Heart left ventricle (tissue), 16 donors: Measurements from ENCODE around the gene HGFAC. TPM values are rescaled to one million over a fixed set of nuclear protein-coding genes. Genes with fewer than 3 reads are reported as not detected.

Experiments
- ATAC-seq, 4 donors: fragments of 200-7000 bp; cut with Tn5 transposase; one replicate each; pipeline ENCODE4 v1.9.1; 2020 to 2022; ENCODE audit warnings: moderate library complexity in 4 of 4, mild to moderate bottlenecking in 3 of 4, moderate number of reproducible peaks in 1 of 4
- DNase-seq, 5 donors: peaks; one replicate each; pipeline ENCODE4 v3.0.0-alpha.2; 2020
- H3K27ac ChIP-seq, 12 donors: fragments of 200-600 bp; sonication (generic) in 4 of 12; one replicate each; pipeline versions ENCODE4 v1.5.0 to v1.8.0; 2016 to 2022; ENCODE audit warnings: mild to moderate bottlenecking in 2 of 12
- H3K27me3 ChIP-seq, 9 donors: fragments of 200-600 bp; sonication (generic) in 2 of 9; one replicate each; pipeline versions ENCODE4 v1.5.1 to v1.8.0; 2016 to 2022; ENCODE audit warnings: mild to moderate bottlenecking in 3 of 9
- H3K36me3 ChIP-seq, 9 donors: fragments of 200-600 bp; sonication (generic) in 2 of 9; one replicate each; pipeline versions ENCODE4 v1.5.0 to v1.8.0; 2018 to 2022; ENCODE audit warnings: mild to moderate bottlenecking in 2 of 9
- H3K4me1 ChIP-seq, 12 donors: fragments of 200-600 bp; sonication (generic) in 4 of 12; one replicate each; pipeline versions ENCODE4 v1.5.0 to v1.8.0; 2016 to 2022; ENCODE audit warnings: mild to moderate bottlenecking in 3 of 12
- H3K4me3 ChIP-seq, 12 donors: fragments of 200-600 bp; sonication (generic) in 4 of 12; one replicate each; pipeline versions ENCODE4 v1.5.0 to v1.8.0; 2017 to 2022; ENCODE audit warnings: mild to moderate bottlenecking in 9 of 12, moderate library complexity in 4 of 12
- H3K9me3 ChIP-seq, 12 donors: fragments of 200-600 bp; sonication (generic) in 4 of 12; one replicate each; pipeline versions ENCODE4 v1.5.0 to v1.8.0; 2016 to 2022; ENCODE audit warnings: mild to moderate bottlenecking in 1 of 12
- POLR2A ChIP-seq, 2 donors: fragments of 450-650 bp; IDR thresholded peaks; one replicate each; pipeline ENCODE4 v1.6.1; 2017; ENCODE audit warnings: antibody characterized with exemption in 2 of 2, mild to moderate bottlenecking in 2 of 2, moderate library complexity in 2 of 2
- WGBS, 4 donors: extraction: QIAGEN DNeasy Blood & Tissue Kit in 2 of 4; methylation state at CpG; one replicate each; pipeline versions ENCODE4 v1.1.5 to v1.1.7; 2013 to 2018; 5-methylcytosine and 5-hydroxymethylcytosine counted together
- intact Hi-C, 10 donors: fragments of 100-400 bp; cut with DNase I; formaldehyde crosslinking; loops; one replicate each; pipeline versions ENCODE4 v1.11.1 to v1.14.2; 2022
- polyA plus RNA-seq, 2 donors: library from polyadenylated mRNA; stranded (reverse); fragments of 200-250 nt; gene quantifications; one replicate each; pipeline ENCODE4 v1.2.3, GENCODE V29; 2013
- total RNA-seq, 9 donors: library from RNA; depleted of rRNA in 2 of 9; stranded (reverse); fragments of >200 nt in 2 of 9; fragmentation: NEBNext Ultra II Directional in 3 of 9; extraction: Animal tissue kit (Norgen Biotek cat#: 25700) in 3 of 9; gene quantifications; one replicate each; pipeline versions ENCODE4 v1.1.0 to v1.2.4, GENCODE V29; 2016 to 2023
- TF ChIP-seq, protein P1 (sequence below), 12 donors: fragments of 200-600 bp; sonication (generic) in 4 of 12; IDR thresholded peaks; one replicate each; pipeline versions ENCODE4 v1.5.0 to v1.8.0; 2018 to 2022; ENCODE audit warnings: antibody characterized with exemption in 12 of 12, mild to moderate bottlenecking in 5 of 12
- donor health status: ischemic (EF 13 %, LVEDD 7.1; RV severe dilation, severe dysfunction).
- donor health status: healthy with polysubstance abuse.
- donor health status: DM: no; HTN: yes; CAD: no.
- donor health status: DM: no; HTN: no; CAD: no.
- donor health status: ischemic (EF 25% LVEDD 6.9; RV normal size, moderate dysfunction).
- donor health status: ischemic (EF 25% LVEDD 5.7; RV mildly dilated, moderate dysfunction).
- donor health status: healthy.
- donor health status: DM: yes; HTN: yes; CAD: no.
- donor health status: ischemic (EF 35%, LVEDD 5.7; RV mildly dilated, moderate dysfunction).
- donor health status: nonischemic (EF 11% LVEDD 7.7; RV severe dilation, severe dysfunction).
- donor health status: DM: yes; HTN: yes; CAD: no.
- donor health status: PGD.
- donor health status: ischemic (EF 29% LVEDD 5.4; RV normal size, mild dysfunction).
- donor health status: nonischemic (EF 23%, LVEDD 6.1; RV moderate dilation, normal function).

Gene HGFAC
- total and polyA plus RNA-seq, 11 donors, result 0.11 to 0.73 (median 0.47) TPM; not detected in 4

DNA sequence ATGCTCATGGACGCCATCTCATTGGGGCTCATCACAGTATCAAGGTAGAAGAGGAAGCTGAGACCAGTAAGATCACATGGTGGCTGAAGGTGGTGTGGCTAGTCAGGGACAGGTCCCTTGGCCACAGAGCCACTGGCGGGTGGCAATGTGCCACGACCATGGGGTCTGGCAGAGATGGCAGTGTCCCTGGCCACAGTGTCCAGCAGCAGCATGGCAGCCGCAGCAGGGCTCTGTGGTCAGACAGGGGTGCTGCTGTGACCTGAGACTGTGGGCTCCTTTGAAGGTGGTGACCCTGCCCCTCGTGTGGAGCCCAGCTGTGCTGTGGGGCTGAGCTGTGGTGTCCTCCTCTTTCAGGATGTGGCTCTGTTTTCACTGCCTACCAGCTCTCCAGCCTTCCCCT lies 19.2 kb downstream of the HGFAC start:
- intact Hi-C loops, result no loop called here
- no peak for ATAC-seq
- TF ChIP-seq POLR2A (IDR thresholded peaks at IDR 0.05), result no peak
- TF ChIP-seq, protein P1, sequence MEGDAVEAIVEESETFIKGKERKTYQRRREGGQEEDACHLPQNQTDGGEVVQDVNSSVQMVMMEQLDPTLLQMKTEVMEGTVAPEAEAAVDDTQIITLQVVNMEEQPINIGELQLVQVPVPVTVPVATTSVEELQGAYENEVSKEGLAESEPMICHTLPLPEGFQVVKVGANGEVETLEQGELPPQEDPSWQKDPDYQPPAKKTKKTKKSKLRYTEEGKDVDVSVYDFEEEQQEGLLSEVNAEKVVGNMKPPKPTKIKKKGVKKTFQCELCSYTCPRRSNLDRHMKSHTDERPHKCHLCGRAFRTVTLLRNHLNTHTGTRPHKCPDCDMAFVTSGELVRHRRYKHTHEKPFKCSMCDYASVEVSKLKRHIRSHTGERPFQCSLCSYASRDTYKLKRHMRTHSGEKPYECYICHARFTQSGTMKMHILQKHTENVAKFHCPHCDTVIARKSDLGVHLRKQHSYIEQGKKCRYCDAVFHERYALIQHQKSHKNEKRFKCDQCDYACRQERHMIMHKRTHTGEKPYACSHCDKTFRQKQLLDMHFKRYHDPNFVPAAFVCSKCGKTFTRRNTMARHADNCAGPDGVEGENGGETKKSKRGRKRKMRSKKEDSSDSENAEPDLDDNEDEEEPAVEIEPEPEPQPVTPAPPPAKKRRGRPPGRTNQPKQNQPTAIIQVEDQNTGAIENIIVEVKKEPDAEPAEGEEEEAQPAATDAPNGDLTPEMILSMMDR (IDR thresholded peaks at IDR 0.05), result no peak
- no peak overlapping the region for H3K4me3 ChIP-seq
- peaks cover 0 to 21% (median 9%) of the 10 kb centered on the region in 9 donors for H3K27me3 ChIP-seq
- 87 to 100% (median 90%) methylated on average over 1 to 5 of the region's 5 CpGs for WGBS, 4 donors
- peak in 2 of 5 donors; percentile 25 to 35 for DNase-seq
- H3K27ac ChIP-seq, result peak overlapping the region in 9 of 12 donors; percentile 67 to 98 (median 90)
- no peaks in the 10 kb centered on the region for H3K36me3 ChIP-seq
- H3K9me3 ChIP-seq, result peaks cover 0 to 6% (median under 1%) of the 10 kb centered on the region in 12 donors
- peaks cover 0 to 38% (median 11%) of the 10 kb centered on the region in 12 donors for H3K4me1 ChIP-seq

GRCh38 chr4:3461515-3462291 lies 19.9 kb downstream of the HGFAC start:
- peaks cover 0 to 46% (median 14%) of the 10 kb centered on the region in 12 donors for H3K4me1 ChIP-seq
- H3K9me3 ChIP-seq, result no peaks in the 10 kb centered on the region
- H3K27me3 ChIP-seq, result peaks cover 0 to 24% (median 9%) of the 10 kb centered on the region in 9 donors
- intact Hi-C loops, result loop anchor here in 3 of 10 donors (2.0 kb wide), 2 partner anchors 21 to 23 kb away; no protein-coding TSS in a partner anchor
- peak; percentile 74 to 90 (median 81) for ATAC-seq
- no peaks in the 10 kb centered on the region for H3K36me3 ChIP-seq
- H3K4me3 ChIP-seq, result no peak overlapping the region
- no peak for TF ChIP-seq POLR2A (IDR thresholded peaks at IDR 0.05)
- TF ChIP-seq, protein P1 (IDR thresholded peaks at IDR 0.05), result no peak
- peak overlapping the region in 11 of 12 donors; percentile 27 to 98 (median 90) for H3K27ac ChIP-seq
- whole genome bisulfite sequencing, 4 donors, result 48 to 53% (median 50%) methylated on average over 15 to 25 of the region's 25 CpGs
- DNase-seq, result peak; percentile 79 to 91 (median 86)

DNA sequence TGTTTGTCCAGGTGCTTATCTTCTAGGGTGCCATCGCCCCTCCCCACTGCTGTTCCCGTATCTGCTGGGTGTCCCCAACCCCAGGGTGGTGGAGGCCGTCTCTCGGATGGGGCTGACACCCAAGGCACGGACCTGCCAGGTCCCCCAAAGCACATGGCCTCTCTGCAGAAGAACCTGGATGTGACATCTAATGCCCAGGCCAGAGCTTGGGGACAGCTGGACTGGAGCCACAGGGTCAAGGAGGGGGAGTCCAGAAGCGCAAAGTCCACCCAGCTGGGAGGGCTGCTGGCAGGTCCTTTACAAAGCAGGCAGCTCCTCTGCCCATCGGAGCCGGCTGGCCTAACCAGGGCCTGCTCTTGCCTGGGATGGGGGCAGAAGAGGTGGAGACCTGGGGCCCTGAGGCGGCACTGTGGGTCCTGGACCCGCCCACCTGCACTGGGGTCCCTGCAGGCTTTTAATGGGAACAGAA lies 20.6 kb downstream of the HGFAC start:
- 59 to 73% (median 66%) methylated on average over 6 to 10 of the region's 10 CpGs for WGBS, 4 donors
- TF ChIP-seq POLR2A (IDR thresholded peaks at IDR 0.05), result no peak
- TF ChIP-seq, protein P1 (IDR thresholded peaks at IDR 0.05), result no peak
- ATAC-seq (no peak), DNase-seq (peak in 1 of 5 donors; percentile 22)
- Histone ChIP-seq H3K36me3 (no peaks in the 10 kb centered on the region), H3K27me3 (peaks cover 0 to 24% (median 9%) of the 10 kb centered on the region in 9 donors), H3K4me1 (peaks cover 0 to 52% (median 16%) of the 10 kb centered on the region in 12 donors), H3K9me3 (no peaks in the 10 kb centered on the region), H3K27ac (peak overlapping the region in 11 of 12 donors; percentile 27 to 98 (median 90)), H3K4me3 (peak overlapping the region in 1 of 12 donors; percentile 67)
- intact Hi-C loops, result loop anchor here in 3 of 10 donors (2.0 kb wide), 2 partner anchors 20 to 22 kb away; no protein-coding TSS in a partner anchor
